ENCODE data around the gene HAAO.

- TF ChIP-seq CTCF (IDR thresholded peaks at IDR 0.05; ENCODE audit: low read depth, low read length) (no peak), EZH2phosphoT487 (IDR thresholded peaks at IDR 0.05; ENCODE audit: low read depth) (no peak)
Measured at GRCh38 chr2:42795841-42796301, 3.5 kb upstream of the HAAO start.
